Thoracic aorta (tissue), 2 donors: ENCODE measurements around the gene CMTM6. TPM values are rescaled to one million over a fixed set of nuclear protein-coding genes. Genes with fewer than 3 reads are reported as not detected.
A peak's percentile ranks its signal among the peaks of the same experiment; 100 is the strongest.

Experiments
- ATAC-seq: fragments of 150-250 bp; one replicate; pipeline ENCODE4 v1.8.0; 2017; ENCODE audit warnings: low read depth; ENCODE audit not compliant: insufficient number of reproducible peaks, low FRiP score
- DNase-seq: peaks from one replicate; pipeline ENCODE4 v3.0.0-alpha.2; 2020; ENCODE audit warnings: low spot score
- H3K27ac ChIP-seq, 2 donors: fragments of 200-600 bp; sonication (generic); 1 replicate in 1 of 2; 2 replicates in 1 of 2; pipeline ENCODE4 v1.5.1; 2016; ENCODE audit warnings: mild to moderate bottlenecking in 2 of 2, moderate library complexity in 2 of 2
- H3K27me3 ChIP-seq: fragments of 200-600 bp; sonication (generic); replicated peaks from 2 replicates; pipeline ENCODE4 v1.6.0; 2016; ENCODE audit warnings: mild to moderate bottlenecking; ENCODE audit not compliant: insufficient read depth
- H3K36me3 ChIP-seq: fragments of 200-600 bp; sonication (generic); one replicate; pipeline ENCODE4 v1.5.1; 2016
- H3K4me1 ChIP-seq, 2 donors: fragments of 200-600 bp; sonication (generic); 1 replicate in 1 of 2; 2 replicates in 1 of 2; pipeline versions ENCODE4 v1.5.1 to v1.6.0; 2016; ENCODE audit warnings: low read depth in 2 of 2, mild to moderate bottlenecking in 1 of 2; ENCODE audit not compliant: control insufficient read depth in 1 of 2
- H3K4me3 ChIP-seq: fragments of 200-600 bp; sonication (generic); 2 replicates; pipeline ENCODE4 v1.5.1; 2016; ENCODE audit warnings: mild to moderate bottlenecking
- H3K9me3 ChIP-seq: fragments of 200-600 bp; sonication (generic); 2 replicates; pipeline ENCODE4 v1.5.1; 2016
- CTCF ChIP-seq: fragments of 200-600 bp; sonication (generic); IDR thresholded peaks from one replicate; pipeline ENCODE4 v1.5.1; 2019; ENCODE audit warnings: antibody characterized with exemption
- total RNA-seq, 2 donors: library from RNA; depleted of rRNA; stranded (reverse); fragments of >200 nt; gene quantifications; one replicate each; pipeline versions ENCODE4 v1.1.0 to v1.2.3, GENCODE V29; 2016

CMTM6 gene
- total RNA-seq, result 10 to 100 TPM; 42.1 to 62.3 TPM

- peak; percentile 15 for DNase-seq
- Histone ChIP-seq H3K27me3 (no peaks in the 10 kb centered on the region), H3K9me3 (no peaks in the 10 kb centered on the region), H3K4me1 (peaks cover 10 to 22% of the 10 kb centered on the region in 2 donors), H3K36me3 (no peaks in the 10 kb centered on the region), H3K27ac (peak within 1 kb of the TSS; percentile 97 to 98), H3K4me3 (peak within 1 kb of the TSS; percentile 93)
- ATAC-seq, result peak; percentile 84
- no peak for TF ChIP-seq CTCF
Measured at GRCh38 chr3:32502118-32502945, at the start of gene CMTM6. CMTM6 (minus strand) TSS chr3:32502852; CDS start chr3:32502745, 107 bp downstream.

GRCh38 chr3:32552013-32552412 is 49.4 kb upstream of the CMTM6 start:
- Histone ChIP-seq H3K4me3 (no peak overlapping the region), H3K9me3 (no peaks in the 10 kb centered on the region), H3K27ac (no peak overlapping the region), H3K4me1 (peaks cover 4 to 5% of the 10 kb centered on the region in 2 donors), H3K36me3 (no peaks in the 10 kb centered on the region), H3K27me3 (no peaks in the 10 kb centered on the region)
- ATAC-seq (no peak), DNase-seq (no peak)
- TF ChIP-seq CTCF, result no peak

GRCh38 chr3:32551496-32551895 is 48.8 kb upstream of the CMTM6 start:
- ATAC-seq (no peak), DNase-seq (no peak)
- peaks cover 4 to 5% of the 10 kb centered on the region in 2 donors for H3K4me1 ChIP-seq
- no peak for TF ChIP-seq CTCF
- no peak overlapping the region for H3K27ac ChIP-seq
- H3K4me3 ChIP-seq, result no peak overlapping the region
- H3K36me3 ChIP-seq, result no peaks in the 10 kb centered on the region
- H3K27me3 ChIP-seq, result no peaks in the 10 kb centered on the region
- no peaks in the 10 kb centered on the region for H3K9me3 ChIP-seq

GRCh38 chr3:32551087-32551486 is 48.4 kb upstream of the CMTM6 start:
- Histone ChIP-seq H3K36me3 (no peaks in the 10 kb centered on the region), H3K4me1 (peaks cover 4 to 5% of the 10 kb centered on the region in 2 donors), H3K27ac (no peak overlapping the region), H3K27me3 (no peaks in the 10 kb centered on the region), H3K4me3 (no peak overlapping the region), H3K9me3 (no peaks in the 10 kb centered on the region)
- TF ChIP-seq CTCF, result no peak
- no peak for DNase-seq
- no peak for ATAC-seq

- no peak overlapping the region for H3K27ac ChIP-seq
- DNase-seq (no peak), ATAC-seq (no peak)
- H3K4me1 ChIP-seq, result peaks cover 3 to 15% of the 10 kb centered on the region in 2 donors
- TF ChIP-seq CTCF, result no peak
- H3K4me3 ChIP-seq, result no peak overlapping the region
- no peaks in the 10 kb centered on the region for H3K27me3 ChIP-seq
- no peaks in the 10 kb centered on the region for H3K36me3 ChIP-seq
- H3K9me3 ChIP-seq, result no peaks in the 10 kb centered on the region
Measured at GRCh38 chr3:32545305-32545704, 42.7 kb upstream of the CMTM6 start.
